Heart left ventricle (tissue), 16 donors: ENCODE results near the gene CHRNB4. TPM values are rescaled to one million over a fixed set of nuclear protein-coding genes. Genes with fewer than 3 reads are reported as not detected.

Source experiments
- ATAC-seq, 4 donors: fragments of 200-7000 bp; cut with Tn5 transposase; one replicate each; pipeline ENCODE4 v1.9.1; 2020 to 2022; ENCODE audit warnings: moderate library complexity in 4 of 4, mild to moderate bottlenecking in 3 of 4, moderate number of reproducible peaks in 1 of 4
- DNase-seq, 5 donors: peaks; one replicate each; pipeline ENCODE4 v3.0.0-alpha.2; 2020
- H3K27ac ChIP-seq, 12 donors: fragments of 200-600 bp; sonication (generic) in 4 of 12; one replicate each; pipeline versions ENCODE4 v1.5.0 to v1.8.0; 2016 to 2022; ENCODE audit warnings: mild to moderate bottlenecking in 2 of 12
- H3K27me3 ChIP-seq, 9 donors: fragments of 200-600 bp; sonication (generic) in 2 of 9; one replicate each; pipeline versions ENCODE4 v1.5.1 to v1.8.0; 2016 to 2022; ENCODE audit warnings: mild to moderate bottlenecking in 3 of 9
- H3K36me3 ChIP-seq, 9 donors: fragments of 200-600 bp; sonication (generic) in 2 of 9; one replicate each; pipeline versions ENCODE4 v1.5.0 to v1.8.0; 2018 to 2022; ENCODE audit warnings: mild to moderate bottlenecking in 2 of 9
- H3K4me1 ChIP-seq, 12 donors: fragments of 200-600 bp; sonication (generic) in 4 of 12; one replicate each; pipeline versions ENCODE4 v1.5.0 to v1.8.0; 2016 to 2022; ENCODE audit warnings: mild to moderate bottlenecking in 3 of 12
- H3K4me3 ChIP-seq, 12 donors: fragments of 200-600 bp; sonication (generic) in 4 of 12; one replicate each; pipeline versions ENCODE4 v1.5.0 to v1.8.0; 2017 to 2022; ENCODE audit warnings: mild to moderate bottlenecking in 9 of 12, moderate library complexity in 4 of 12
- H3K9me3 ChIP-seq, 12 donors: fragments of 200-600 bp; sonication (generic) in 4 of 12; one replicate each; pipeline versions ENCODE4 v1.5.0 to v1.8.0; 2016 to 2022; ENCODE audit warnings: mild to moderate bottlenecking in 1 of 12
- CTCF ChIP-seq, 12 donors: fragments of 200-600 bp; sonication (generic) in 4 of 12; IDR thresholded peaks; one replicate each; pipeline versions ENCODE4 v1.5.0 to v1.8.0; 2018 to 2022; ENCODE audit warnings: antibody characterized with exemption in 12 of 12, mild to moderate bottlenecking in 5 of 12
- POLR2A ChIP-seq, 2 donors: fragments of 450-650 bp; IDR thresholded peaks; one replicate each; pipeline ENCODE4 v1.6.1; 2017; ENCODE audit warnings: antibody characterized with exemption in 2 of 2, mild to moderate bottlenecking in 2 of 2, moderate library complexity in 2 of 2
- WGBS, 4 donors: extraction: QIAGEN DNeasy Blood & Tissue Kit in 2 of 4; methylation state at CpG; one replicate each; pipeline versions ENCODE4 v1.1.5 to v1.1.7; 2013 to 2018; 5-methylcytosine and 5-hydroxymethylcytosine counted together
- intact Hi-C, 10 donors: fragments of 100-400 bp; cut with DNase I; formaldehyde crosslinking; loops; one replicate each; pipeline versions ENCODE4 v1.11.1 to v1.14.2; 2022
- polyA plus RNA-seq, 2 donors: library from polyadenylated mRNA; stranded (reverse); fragments of 200-250 nt; gene quantifications; one replicate each; pipeline ENCODE4 v1.2.3, GENCODE V29; 2013
- total RNA-seq, 9 donors: library from RNA; depleted of rRNA in 2 of 9; stranded (reverse); fragments of >200 nt in 2 of 9; fragmentation: NEBNext Ultra II Directional in 3 of 9; extraction: Animal tissue kit (Norgen Biotek cat#: 25700) in 3 of 9; gene quantifications; one replicate each; pipeline versions ENCODE4 v1.1.0 to v1.2.4, GENCODE V29; 2016 to 2023
- donor health status: ischemic (EF 13 %, LVEDD 7.1; RV severe dilation, severe dysfunction).
- donor health status: healthy with polysubstance abuse.
- donor health status: DM: no; HTN: yes; CAD: no.
- donor health status: DM: no; HTN: no; CAD: no.
- donor health status: ischemic (EF 25% LVEDD 6.9; RV normal size, moderate dysfunction).
- donor health status: ischemic (EF 25% LVEDD 5.7; RV mildly dilated, moderate dysfunction).
- donor health status: healthy.
- donor health status: DM: yes; HTN: yes; CAD: no.
- donor health status: ischemic (EF 35%, LVEDD 5.7; RV mildly dilated, moderate dysfunction).
- donor health status: nonischemic (EF 11% LVEDD 7.7; RV severe dilation, severe dysfunction).
- donor health status: DM: yes; HTN: yes; CAD: no.
- donor health status: PGD.
- donor health status: ischemic (EF 29% LVEDD 5.4; RV normal size, mild dysfunction).
- donor health status: nonischemic (EF 23%, LVEDD 6.1; RV moderate dilation, normal function).

The CHRNB4 gene
- total and polyA plus RNA-seq, 11 donors = 0.21 TPM; not detected in 10

- H3K4me3 ChIP-seq = no peak overlapping the region
- WGBS, 4 donors = 85 to 91% (median 89%) methylated on average over 8 of the region's 8 CpGs
- H3K4me1 ChIP-seq = peaks cover 0 to 31% (median 13%) of the 10 kb centered on the region in 12 donors
- peaks cover 19 to 46% (median 28%) of the 10 kb centered on the region in 9 donors for H3K27me3 ChIP-seq
- TF ChIP-seq POLR2A (IDR thresholded peaks at IDR 0.05) (no peak), CTCF (IDR thresholded peaks at IDR 0.05) (no peak)
- DNase-seq (no peak), ATAC-seq (no peak)
- no peaks in the 10 kb centered on the region for H3K9me3 ChIP-seq
- intact Hi-C loops = loop anchor here (1.0 to 5.0 kb wide), 4 partner anchors 91 to 134 kb away; no protein-coding TSS in a partner anchor
- H3K36me3 ChIP-seq = no peaks in the 10 kb centered on the region
- H3K27ac ChIP-seq = no peak overlapping the region
Observed at GRCh38 chr15:78618064-78618463, 22.9 kb downstream of the CHRNB4 start.

- ATAC-seq (no peak), DNase-seq (no peak)
- WGBS, 4 donors = 76 to 81% (median 78%) methylated on average over 4 to 5 of the region's 5 CpGs
- H3K4me3 ChIP-seq = no peak overlapping the region
- H3K4me1 ChIP-seq = peaks cover 0 to 31% (median 13%) of the 10 kb centered on the region in 12 donors
- peaks cover 19 to 41% (median 27%) of the 10 kb centered on the region in 9 donors for H3K27me3 ChIP-seq
- no peaks in the 10 kb centered on the region for H3K36me3 ChIP-seq
- intact Hi-C loops = loop anchor here in 2 of 10 donors (5.0 kb wide), 1 partner anchor 135 kb away; no protein-coding TSS in a partner anchor
- H3K9me3 ChIP-seq = no peaks in the 10 kb centered on the region
- H3K27ac ChIP-seq = no peak overlapping the region
- TF ChIP-seq CTCF (IDR thresholded peaks at IDR 0.05) = no peak
- TF ChIP-seq POLR2A (IDR thresholded peaks at IDR 0.05) = no peak
Observed at GRCh38 chr15:78617516-78617915, 23.5 kb downstream of the CHRNB4 start.

DNA sequence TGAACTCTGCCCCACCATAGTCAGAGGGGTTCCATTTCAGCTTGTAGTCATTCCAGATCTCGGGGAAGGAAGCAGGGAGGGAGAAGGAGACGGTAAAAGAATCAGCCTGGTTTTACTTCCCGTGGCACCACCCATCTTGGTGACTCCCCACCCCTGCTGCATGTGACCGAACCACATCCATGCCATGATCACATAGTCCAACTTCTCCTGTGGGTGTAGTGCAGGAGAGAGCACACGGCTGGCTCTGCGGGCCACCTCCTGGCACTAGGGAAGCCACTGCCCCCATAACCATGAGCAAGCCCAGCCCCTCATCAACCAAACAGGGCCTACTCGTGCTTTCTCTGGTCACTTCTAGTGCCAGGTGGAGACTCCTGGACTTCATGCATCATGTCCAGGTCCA is 23.9 kb downstream of the CHRNB4 start:
- Histone ChIP-seq H3K27ac (no peak overlapping the region), H3K4me1 (peaks cover 0 to 31% (median 13%) of the 10 kb centered on the region in 12 donors), H3K36me3 (no peaks in the 10 kb centered on the region), H3K9me3 (no peaks in the 10 kb centered on the region), H3K4me3 (no peak overlapping the region), H3K27me3 (peaks cover 18 to 36% (median 23%) of the 10 kb centered on the region in 9 donors)
- ATAC-seq (no peak), DNase-seq (no peak)
- 64 to 84% (median 74%) methylated on average over 6 to 7 of the region's 7 CpGs for WGBS, 4 donors
- TF ChIP-seq POLR2A (IDR thresholded peaks at IDR 0.05) (no peak), CTCF (IDR thresholded peaks at IDR 0.05) (no peak)
- intact Hi-C loops = loop anchor here in 2 of 10 donors (5.0 kb wide), 1 partner anchor 135 kb away; no protein-coding TSS in a partner anchor

DNA sequence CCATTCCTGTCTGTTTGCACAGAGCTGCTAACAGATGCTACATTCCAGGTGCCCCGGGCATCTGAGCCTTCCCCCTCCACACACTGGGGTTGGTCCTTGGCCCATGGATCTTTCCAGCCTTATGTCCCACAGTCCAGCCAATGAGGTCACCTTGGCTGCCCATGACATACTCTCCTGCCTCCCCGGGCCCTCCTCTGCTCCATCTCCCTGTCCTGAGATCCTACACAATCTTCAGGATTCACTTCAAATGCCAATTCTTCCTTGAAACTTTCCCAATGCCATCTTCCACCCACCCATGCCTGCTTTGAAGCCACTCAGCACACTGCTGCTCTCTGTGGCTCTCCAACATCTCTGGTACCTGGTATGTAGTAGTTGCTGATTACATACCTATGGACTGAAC is 24.5 kb downstream of the CHRNB4 start:
- ATAC-seq = no peak
- intact Hi-C loops = loop anchor here in 2 of 10 donors (5.0 kb wide), 1 partner anchor 136 kb away; no protein-coding TSS in a partner anchor
- peaks cover 16 to 31% (median 23%) of the 10 kb centered on the region in 9 donors for H3K27me3 ChIP-seq
- no peak overlapping the region for H3K27ac ChIP-seq
- H3K9me3 ChIP-seq = no peaks in the 10 kb centered on the region
- DNase-seq = no peak
- peaks cover 0 to 31% (median 13%) of the 10 kb centered on the region in 12 donors for H3K4me1 ChIP-seq
- no peaks in the 10 kb centered on the region for H3K36me3 ChIP-seq
- no peak for TF ChIP-seq POLR2A (IDR thresholded peaks at IDR 0.05)
- no peak for TF ChIP-seq CTCF (IDR thresholded peaks at IDR 0.05)
- 83 to 95% (median 89%) methylated on average over 2 of the region's 2 CpGs for WGBS, 4 donors
- no peak overlapping the region for H3K4me3 ChIP-seq
